Kidney (tissue), 22 donors: Measurements from ENCODE around the gene PIKFYVE. TPM values are rescaled to one million over a fixed set of nuclear protein-coding genes. Genes with fewer than 3 reads are reported as not detected.
"Not testable (repeated sequence)": the region's sequence is repeated elsewhere in the genome, so short reads cannot be mapped to it uniquely, and the experiment has no call there.

ENCODE experiments used
- DNase-seq, 5 donors: peaks; one replicate each; pipeline ENCODE4 v3.0.0-alpha.2; 2013 to 2020
- FAIRE-seq: peaks from 2 replicates; lab custom pipeline; 2012; peaks lifted over from hg19 to GRCh38; lab: Jason Lieb, UNC
- H3K27ac ChIP-seq, 2 donors: one replicate each; pipeline ENCODE4 v1.7.0; 2013; ENCODE audit warnings: low read depth in 2 of 2, low read length in 2 of 2, inconsistent platforms in 1 of 2
- H3K27me3 ChIP-seq: one replicate; pipeline ENCODE4 v1.7.1; 2013; ENCODE audit warnings: low read length, inconsistent platforms; ENCODE audit not compliant: control insufficient read depth, insufficient read depth
- H3K36me3 ChIP-seq, 3 donors: one replicate each; pipeline versions ENCODE4 v1.7.0 to v1.7.1; 2013; ENCODE audit warnings: low read length in 3 of 3, control low read depth in 1 of 3, inconsistent platforms in 1 of 3; ENCODE audit not compliant: insufficient read depth in 3 of 3, control insufficient read depth in 2 of 3
- H3K4me1 ChIP-seq, 3 donors: one replicate each; pipeline versions ENCODE4 v1.7.0 to v1.7.1; 2013; ENCODE audit warnings: low read length in 3 of 3, inconsistent platforms in 1 of 3, low read depth in 1 of 3; ENCODE audit not compliant: control insufficient read depth in 2 of 3, insufficient read depth in 2 of 3
- H3K4me3 ChIP-seq, 3 donors: one replicate each; pipeline versions ENCODE4 v1.7.0 to v1.8.1; 2013; ENCODE audit warnings: low read length in 3 of 3, control low read depth in 1 of 3, inconsistent platforms in 1 of 3
- H3K9ac ChIP-seq, 3 donors: one replicate each; pipeline versions ENCODE4 v1.7.0 to v1.7.1; 2013; ENCODE audit warnings: low read length in 3 of 3, control low read depth in 1 of 3, inconsistent platforms in 1 of 3
- H3K9me3 ChIP-seq, 3 donors: one replicate each; pipeline versions ENCODE4 v1.7.0 to v1.7.1; 2013; ENCODE audit warnings: low read length in 3 of 3, control low read depth in 1 of 3, inconsistent platforms in 1 of 3; ENCODE audit not compliant: control insufficient read depth in 2 of 3, insufficient read depth in 1 of 3
- intact Hi-C: fragments of 100-400 bp; cut with DNase I; formaldehyde crosslinking; loops from one replicate; pipeline ENCODE4 v1.11.1; 2022
- long read RNA-seq, 10 donors: library from polyadenylated mRNA in 1 of 10; unstranded in 1 of 10; transcript quantifications; one replicate each; pipeline ENCODE4 v2.0.0 and lab custom pipeline, GENCODE V29; 2021 to 2026
- polyA plus RNA-seq: library from polyadenylated mRNA; stranded (reverse); fragments of 350-450 nt; fragmentation: Illumina TruSeq; extraction: RNeasy Lipid Tissue Mini Kit (QIAGEN cat#74804); gene quantifications from one replicate; pipeline ENCODE4 v1.2.3, GENCODE V29; 2014; ENCODE audit warnings: low read depth, low replicate concordance; ENCODE audit not compliant: insufficient read depth
- total RNA-seq: library from RNA; stranded (reverse); fragmentation: NEBNext Ultra II Directional; extraction: Animal tissue kit (Norgen Biotek cat#: 25700); gene quantifications from one replicate; pipeline ENCODE4 v1.2.1, GENCODE V29; 2021
- TF ChIP-seq, protein P1 (sequence below): IDR thresholded peaks from 3 replicates; pipeline ENCODE4 v1.5.1; 2012; ENCODE audit warnings: mild to moderate bottlenecking, moderate library complexity, borderline replicate concordance; ENCODE audit not compliant: insufficient read depth; ENCODE audit errors: extremely low read depth
- donor health status: control.
- donor health status: control.
- donor health status: control.
- donor health status: control.
- donor health status: control.
- donor health status: DM: yes; HTN: yes; CAD: no.
- donor health status: Normal renal cell carcinoma (clear cell type).

PIKFYVE gene, protein sequence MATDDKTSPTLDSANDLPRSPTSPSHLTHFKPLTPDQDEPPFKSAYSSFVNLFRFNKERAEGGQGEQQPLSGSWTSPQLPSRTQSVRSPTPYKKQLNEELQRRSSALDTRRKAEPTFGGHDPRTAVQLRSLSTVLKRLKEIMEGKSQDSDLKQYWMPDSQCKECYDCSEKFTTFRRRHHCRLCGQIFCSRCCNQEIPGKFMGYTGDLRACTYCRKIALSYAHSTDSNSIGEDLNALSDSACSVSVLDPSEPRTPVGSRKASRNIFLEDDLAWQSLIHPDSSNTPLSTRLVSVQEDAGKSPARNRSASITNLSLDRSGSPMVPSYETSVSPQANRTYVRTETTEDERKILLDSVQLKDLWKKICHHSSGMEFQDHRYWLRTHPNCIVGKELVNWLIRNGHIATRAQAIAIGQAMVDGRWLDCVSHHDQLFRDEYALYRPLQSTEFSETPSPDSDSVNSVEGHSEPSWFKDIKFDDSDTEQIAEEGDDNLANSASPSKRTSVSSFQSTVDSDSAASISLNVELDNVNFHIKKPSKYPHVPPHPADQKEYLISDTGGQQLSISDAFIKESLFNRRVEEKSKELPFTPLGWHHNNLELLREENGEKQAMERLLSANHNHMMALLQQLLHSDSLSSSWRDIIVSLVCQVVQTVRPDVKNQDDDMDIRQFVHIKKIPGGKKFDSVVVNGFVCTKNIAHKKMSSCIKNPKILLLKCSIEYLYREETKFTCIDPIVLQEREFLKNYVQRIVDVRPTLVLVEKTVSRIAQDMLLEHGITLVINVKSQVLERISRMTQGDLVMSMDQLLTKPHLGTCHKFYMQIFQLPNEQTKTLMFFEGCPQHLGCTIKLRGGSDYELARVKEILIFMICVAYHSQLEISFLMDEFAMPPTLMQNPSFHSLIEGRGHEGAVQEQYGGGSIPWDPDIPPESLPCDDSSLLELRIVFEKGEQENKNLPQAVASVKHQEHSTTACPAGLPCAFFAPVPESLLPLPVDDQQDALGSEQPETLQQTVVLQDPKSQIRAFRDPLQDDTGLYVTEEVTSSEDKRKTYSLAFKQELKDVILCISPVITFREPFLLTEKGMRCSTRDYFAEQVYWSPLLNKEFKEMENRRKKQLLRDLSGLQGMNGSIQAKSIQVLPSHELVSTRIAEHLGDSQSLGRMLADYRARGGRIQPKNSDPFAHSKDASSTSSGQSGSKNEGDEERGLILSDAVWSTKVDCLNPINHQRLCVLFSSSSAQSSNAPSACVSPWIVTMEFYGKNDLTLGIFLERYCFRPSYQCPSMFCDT (N-terminal part only)
- total RNA-seq (31.5 TPM), polyA plus RNA-seq (3.4 TPM)
- long read RNA-seq, donor 1, partial matches to known transcripts = 6 of 6 reads
- long read RNA-seq, donor 1, other reads (novel, unspliced or antisense) = 0 of 6 reads
- long read RNA-seq, donor 2, partial matches to known transcripts = 0 of 1 reads
- long read RNA-seq, donor 2, other reads (novel, unspliced or antisense) = 0 of 1 reads
- long read RNA-seq, donor 3 = 0 reads
- long read RNA-seq, donor 4, partial matches to known transcripts = 6 of 6 reads
- long read RNA-seq, donor 4, other reads (novel, unspliced or antisense) = 0 of 6 reads
- long read RNA-seq, donor 5 = 0 reads
- long read RNA-seq, donor 6 = 0 reads
- long read RNA-seq, donor 7, full-length matches to known transcripts = 1 of 8 reads
- long read RNA-seq, donor 7, partial matches to known transcripts = 6 of 8 reads
- long read RNA-seq, donor 7, other reads (novel, unspliced or antisense) = 1 of 8 reads
- long read RNA-seq, donor 8 = 0 reads
- long read RNA-seq, donor 9 = 0 reads
- long read RNA-seq, donor 10, partial matches to known transcripts = 17 of 18 reads
- long read RNA-seq, donor 10, other reads (novel, unspliced or antisense) = 0 of 18 reads

GRCh38 chr2:208265801-208266552 lies at the start of gene PIKFYVE:
Gene PIKFYVE, plus strand, starts transcription at chr2:208266255. Its CDS starts 5,265 bp downstream, at chr2:208271520.
- Histone ChIP-seq H3K27ac (peak within 1 kb of the TSS; percentile 85 to 89), H3K36me3 (no peaks in the 10 kb centered on the region), H3K4me1 (peaks cover 0 to 12% (median 4%) of the 10 kb centered on the region in 3 donors), H3K27me3 (peaks cover 2% of the 10 kb centered on the region), H3K9ac (peak within 1 kb of the TSS; percentile 68 to 99 (median 69)), H3K9me3 (no peaks in the 10 kb centered on the region), H3K4me3 (peak within 1 kb of the TSS; percentile 87 to 100 (median 97))
- intact Hi-C loops = no loop called here
- DNase-seq = peak; percentile 97 to 99 (median 98)
- peak; percentile 93 for FAIRE-seq
- TF ChIP-seq, protein P1, sequence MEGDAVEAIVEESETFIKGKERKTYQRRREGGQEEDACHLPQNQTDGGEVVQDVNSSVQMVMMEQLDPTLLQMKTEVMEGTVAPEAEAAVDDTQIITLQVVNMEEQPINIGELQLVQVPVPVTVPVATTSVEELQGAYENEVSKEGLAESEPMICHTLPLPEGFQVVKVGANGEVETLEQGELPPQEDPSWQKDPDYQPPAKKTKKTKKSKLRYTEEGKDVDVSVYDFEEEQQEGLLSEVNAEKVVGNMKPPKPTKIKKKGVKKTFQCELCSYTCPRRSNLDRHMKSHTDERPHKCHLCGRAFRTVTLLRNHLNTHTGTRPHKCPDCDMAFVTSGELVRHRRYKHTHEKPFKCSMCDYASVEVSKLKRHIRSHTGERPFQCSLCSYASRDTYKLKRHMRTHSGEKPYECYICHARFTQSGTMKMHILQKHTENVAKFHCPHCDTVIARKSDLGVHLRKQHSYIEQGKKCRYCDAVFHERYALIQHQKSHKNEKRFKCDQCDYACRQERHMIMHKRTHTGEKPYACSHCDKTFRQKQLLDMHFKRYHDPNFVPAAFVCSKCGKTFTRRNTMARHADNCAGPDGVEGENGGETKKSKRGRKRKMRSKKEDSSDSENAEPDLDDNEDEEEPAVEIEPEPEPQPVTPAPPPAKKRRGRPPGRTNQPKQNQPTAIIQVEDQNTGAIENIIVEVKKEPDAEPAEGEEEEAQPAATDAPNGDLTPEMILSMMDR = no peak

DNA sequence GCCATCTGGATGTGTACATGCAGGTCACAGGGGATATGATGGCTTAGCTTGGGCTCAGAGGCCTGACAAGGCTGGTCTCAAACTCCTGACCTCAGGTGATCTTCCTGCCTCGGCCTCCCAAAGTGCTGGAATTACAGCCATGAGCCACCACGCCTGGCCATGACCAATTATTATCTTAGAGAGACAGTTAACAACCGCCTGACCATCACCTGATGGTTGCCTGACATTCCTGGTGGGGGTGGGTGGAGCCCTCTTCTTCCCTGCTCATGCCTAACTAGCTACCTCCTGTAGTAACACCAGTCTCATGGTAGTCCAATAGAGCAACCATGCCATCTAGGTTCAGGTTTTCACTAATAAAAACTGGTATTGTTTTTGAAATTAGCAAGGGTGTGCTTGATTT lies 44.2 kb upstream of the PIKFYVE start:
- H3K9ac ChIP-seq, H3K4me1 ChIP-seq, FAIRE-seq, intact Hi-C loops, DNase-seq, H3K36me3 ChIP-seq, H3K27me3 ChIP-seq, H3K27ac ChIP-seq, H3K4me3 ChIP-seq, H3K9me3 ChIP-seq: not testable (repeated sequence)

DNA sequence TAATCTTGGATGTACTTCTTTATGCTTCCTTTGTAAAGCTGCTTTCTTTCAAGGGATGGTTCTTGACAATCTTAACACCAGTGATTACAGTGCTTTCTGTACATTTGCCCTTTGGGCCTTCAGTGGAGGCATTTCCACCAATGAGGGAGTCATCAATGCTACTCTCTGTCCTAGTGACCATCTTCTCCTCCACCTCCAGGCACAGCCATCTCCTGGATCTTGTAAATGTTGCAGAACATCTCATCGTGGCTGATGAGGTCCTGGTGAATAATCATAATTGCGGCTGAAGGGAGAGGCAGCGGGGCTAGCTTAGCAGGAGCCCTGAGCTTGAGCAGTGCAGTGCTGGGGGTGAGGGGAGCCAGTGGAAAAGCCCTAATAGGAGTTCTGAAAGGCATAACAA lies 43.7 kb upstream of the PIKFYVE start:
- Histone ChIP-seq H3K27ac (no peak overlapping the region), H3K36me3 (no peaks in the 10 kb centered on the region), H3K9me3 (no peaks in the 10 kb centered on the region), H3K4me1 (no peaks in the 10 kb centered on the region), H3K9ac (no peak overlapping the region), H3K4me3 (no peak overlapping the region), H3K27me3 (no peaks in the 10 kb centered on the region)
- no peak for DNase-seq
- intact Hi-C loops = no loop called here
- FAIRE-seq = no peak
- TF ChIP-seq, protein P1 = no peak
